ENCODE data around the gene RBL2.
"Not testable (repeated sequence)": the region's sequence is repeated elsewhere in the genome, so short reads cannot be mapped to it uniquely, and the experiment has no call there.

The RBL2 gene

DNA sequence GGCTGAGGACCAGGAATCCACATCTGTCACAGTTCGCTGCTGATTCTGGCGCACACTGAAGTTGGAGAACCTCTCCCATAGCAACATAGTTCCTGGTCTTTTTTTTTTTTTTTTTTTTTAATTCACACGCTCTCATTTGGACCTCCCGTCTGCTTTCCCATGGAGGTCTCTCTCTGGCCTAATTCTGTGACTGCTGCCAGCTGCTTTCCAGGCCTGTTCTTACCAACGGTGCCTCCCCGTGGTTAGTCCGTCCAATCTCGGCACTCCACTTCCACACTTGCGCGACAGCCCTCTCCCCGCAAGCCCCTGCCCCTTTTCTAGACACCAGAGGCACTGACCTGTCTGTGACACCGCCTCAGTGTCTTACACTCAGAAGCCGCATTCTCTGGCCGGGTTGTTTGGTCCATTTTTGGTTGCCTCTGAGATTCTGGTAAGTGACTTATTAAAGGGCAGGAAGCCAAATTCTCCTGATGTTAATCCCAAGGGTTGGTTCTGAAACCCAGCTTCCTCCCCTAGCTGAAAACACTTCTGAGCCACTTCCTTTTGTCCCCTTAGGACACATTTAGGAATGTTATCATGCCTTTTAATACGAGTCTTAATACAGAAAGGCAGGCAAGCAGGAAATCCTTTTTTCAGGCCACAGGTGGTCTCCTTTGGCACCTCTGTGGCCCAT, 69.9 kb downstream of the RBL2 start:
- in situ Hi-C loops (cut with HindIII; ENCODE audit: low sequenced_read_pairs), result no loop called here

DNA sequence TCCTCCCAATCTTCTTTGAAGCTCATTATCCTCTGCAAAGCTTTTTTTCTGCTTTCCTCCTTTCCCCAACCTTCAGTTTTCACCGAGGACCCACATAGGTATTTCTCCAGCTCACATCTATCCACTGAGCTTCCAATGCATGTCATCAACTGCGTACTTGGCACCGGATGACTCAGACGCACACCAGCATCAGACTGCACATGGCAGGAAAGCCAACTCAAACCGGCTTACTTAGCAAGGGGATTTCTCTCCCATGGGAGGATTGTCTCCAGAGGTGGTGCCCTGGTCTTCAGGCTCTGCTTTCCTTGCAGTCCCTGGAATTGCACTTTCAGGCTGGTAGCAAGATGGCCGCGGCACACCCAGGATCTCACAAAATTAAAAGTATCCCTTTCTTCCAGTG, 70.4 kb downstream of the RBL2 start:
- in situ Hi-C loops (cut with HindIII; ENCODE audit: low sequenced_read_pairs), result loop anchor here (5.0 kb wide), 1 partner anchor 212 kb away; no protein-coding TSS in a partner anchor

GRCh38 chr16:53506254-53506653, 72.0 kb downstream of the RBL2 start:
- in situ Hi-C loops (cut with HindIII; ENCODE audit: low sequenced_read_pairs), result loop anchor here (5.0 kb wide), 1 partner anchor 214 kb away; no protein-coding TSS in a partner anchor

DNA sequence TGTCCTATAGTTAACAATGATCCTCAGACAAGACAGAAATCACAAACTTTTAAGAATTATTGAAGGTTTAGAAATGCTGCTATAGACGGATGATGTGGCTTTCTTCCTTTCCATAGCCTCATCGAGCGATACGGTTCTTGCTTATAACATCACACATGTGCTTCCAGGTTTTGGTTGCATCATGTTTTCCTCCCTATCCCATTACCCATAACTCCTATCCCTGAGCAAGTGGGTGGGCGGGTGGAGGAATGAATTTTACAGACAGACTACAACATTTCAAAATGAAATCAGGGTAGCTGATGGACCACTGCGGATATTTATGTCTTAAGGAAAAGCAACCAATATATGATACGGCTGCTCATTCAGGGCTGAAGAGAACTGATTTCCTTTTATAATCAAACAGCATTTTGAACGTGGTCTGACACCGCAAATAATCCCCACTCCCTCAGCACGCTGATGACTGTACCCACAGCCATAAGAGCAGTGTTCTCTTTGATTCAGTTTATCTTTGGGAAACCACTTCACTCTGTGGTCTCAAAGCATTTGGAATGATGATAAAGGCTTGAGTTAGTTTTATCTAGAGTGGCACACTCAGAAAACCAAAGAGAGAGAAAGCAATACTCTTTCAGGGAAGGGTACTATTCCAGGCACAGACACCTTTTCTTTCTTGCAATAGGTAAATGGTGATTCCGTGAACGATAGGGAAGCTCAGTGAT, 73.4 kb downstream of the RBL2 start:
- in situ Hi-C loops (cut with HindIII; ENCODE audit: low sequenced_read_pairs), result loop anchor here (5.0 kb wide), 1 partner anchor 215 kb away; no protein-coding TSS in a partner anchor

GRCh38 chr16:53509906-53510703, 75.8 kb downstream of the RBL2 start:
- in situ Hi-C loops (cut with HindIII; ENCODE audit: low sequenced_read_pairs), result loop anchor here (5.0 kb wide), 1 partner anchor 218 kb away; no protein-coding TSS in a partner anchor

DNA sequence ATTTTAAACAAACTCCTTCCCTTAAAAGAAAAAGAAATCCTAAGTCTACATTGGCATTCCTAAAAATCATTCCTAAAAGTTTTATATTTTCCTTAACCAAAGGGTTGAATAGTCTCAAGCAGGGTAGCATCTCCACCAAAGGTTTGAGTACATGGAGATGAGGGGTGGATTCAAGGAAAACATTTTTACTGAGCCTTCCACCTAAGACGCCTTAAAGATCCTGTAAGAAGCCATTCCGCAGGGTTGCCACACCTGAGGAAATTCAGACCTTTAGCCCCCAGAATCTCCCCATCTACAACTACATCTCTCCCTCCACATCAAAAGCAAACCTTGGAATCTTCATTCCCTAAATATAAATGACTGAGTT, 76.4 kb downstream of the RBL2 start:
- in situ Hi-C loops (cut with HindIII; ENCODE audit: low sequenced_read_pairs), result no loop called here

DNA sequence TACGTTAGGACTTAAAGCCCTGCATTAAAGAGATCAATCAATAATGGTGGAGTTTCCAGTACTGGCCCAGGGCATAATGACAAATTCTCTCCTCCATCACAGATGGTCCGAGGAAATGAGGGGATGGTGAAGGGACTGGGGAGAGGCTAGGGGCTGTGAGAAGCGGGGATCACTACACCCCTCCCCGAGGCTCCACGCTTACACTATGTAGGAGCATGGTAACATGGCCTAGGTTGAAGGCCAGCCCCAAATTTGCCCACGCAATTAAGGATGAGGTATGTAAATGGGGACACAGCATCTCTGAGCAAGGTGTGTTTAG, 76.8 kb downstream of the RBL2 start:
- in situ Hi-C loops (cut with HindIII; ENCODE audit: low sequenced_read_pairs), result no loop called here

DNA sequence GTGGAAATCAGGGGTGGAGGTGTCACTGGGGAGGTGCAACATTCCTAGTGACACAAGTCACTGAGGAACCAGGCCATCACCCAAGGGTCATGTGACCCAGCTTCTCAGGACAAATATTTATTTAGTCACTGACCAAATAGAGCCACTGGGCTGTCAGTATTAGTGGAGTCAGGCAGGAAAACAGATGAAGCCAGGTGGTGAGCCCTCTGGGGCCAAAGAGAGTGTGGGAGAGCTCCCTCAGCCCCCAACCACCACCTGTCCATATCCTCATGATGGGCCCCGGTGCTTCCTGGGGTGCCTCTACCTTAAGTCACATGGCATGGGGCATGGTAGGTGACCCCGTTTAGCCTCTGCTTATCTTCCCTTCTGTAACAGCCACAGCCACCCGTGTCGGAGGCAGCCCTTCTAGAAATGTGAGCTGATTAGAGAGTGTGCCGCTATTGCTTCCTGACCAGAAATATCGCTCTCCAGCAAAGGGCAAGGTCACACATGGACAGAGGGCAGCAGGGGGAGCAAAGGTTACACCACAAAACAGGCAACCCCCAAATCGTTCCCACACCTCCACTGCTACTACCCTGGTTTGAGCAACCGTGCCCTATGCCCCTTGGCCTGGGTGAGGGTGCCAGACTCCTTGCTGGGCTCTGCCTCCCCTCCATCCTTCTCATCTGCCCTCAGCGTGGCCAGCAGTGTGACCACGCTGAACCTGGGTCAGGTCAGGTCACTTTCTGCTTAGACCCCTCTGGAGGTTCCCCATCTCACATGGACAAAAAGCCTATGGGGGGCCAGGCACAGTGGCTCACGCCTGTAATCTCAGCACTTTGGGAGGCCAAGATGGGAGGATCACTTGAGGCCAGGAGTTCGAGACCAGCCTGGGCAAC, 77.4 kb downstream of the RBL2 start:
- in situ Hi-C loops (cut with HindIII; ENCODE audit: low sequenced_read_pairs), result no loop called here

GRCh38 chr16:53512795-53513194, 78.5 kb downstream of the RBL2 start:
- in situ Hi-C loops (cut with HindIII; ENCODE audit: low sequenced_read_pairs), result not testable (repeated sequence)

DNA sequence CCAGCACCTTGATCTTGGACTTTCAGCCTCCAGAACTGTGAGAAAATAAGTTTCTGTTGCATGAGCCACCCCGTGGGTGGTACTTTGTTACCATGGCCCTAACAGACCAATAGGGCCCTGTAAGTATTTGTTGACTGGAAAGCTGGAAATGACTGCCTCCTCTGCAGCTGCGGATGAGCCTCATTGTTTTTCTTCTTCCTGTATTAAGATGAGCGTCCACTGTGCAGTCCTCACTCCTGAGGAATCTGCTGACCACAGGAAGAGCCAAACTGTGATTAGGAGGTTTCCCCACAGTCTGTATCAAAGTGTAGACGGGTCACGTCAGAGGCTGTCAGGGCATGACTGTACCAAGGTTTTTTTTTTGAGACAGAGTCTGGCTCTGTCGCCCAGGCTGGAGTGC, 81.0 kb downstream of the RBL2 start:
- in situ Hi-C loops (cut with HindIII; ENCODE audit: low sequenced_read_pairs), result no loop called here

- in situ Hi-C loops (cut with HindIII; ENCODE audit: low sequenced_read_pairs), result no loop called here
Observed at GRCh38 chr16:53515811-53516210, 81.5 kb downstream of the RBL2 start.

DNA sequence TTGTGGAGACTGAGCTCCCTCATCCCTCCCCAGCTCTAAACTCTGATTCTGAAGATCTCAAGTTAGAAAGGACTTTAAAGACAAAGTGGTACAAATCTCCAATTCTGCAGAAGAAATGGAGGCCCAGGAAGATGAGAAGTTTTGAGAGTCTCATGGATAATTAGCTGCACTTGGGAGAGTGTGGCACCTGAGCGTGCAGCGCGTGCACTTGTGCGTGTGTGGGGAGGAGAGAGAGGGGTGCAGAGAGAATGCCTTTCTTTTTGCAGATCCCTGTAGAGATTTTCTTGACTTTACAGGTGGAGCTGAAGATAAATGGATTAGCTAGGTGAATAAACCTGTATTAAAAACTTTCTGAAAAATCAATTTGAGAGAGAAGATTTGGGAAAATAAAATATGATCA, 83.6 kb downstream of the RBL2 start:
- in situ Hi-C loops (cut with HindIII; ENCODE audit: low sequenced_read_pairs), result no loop called here

DNA sequence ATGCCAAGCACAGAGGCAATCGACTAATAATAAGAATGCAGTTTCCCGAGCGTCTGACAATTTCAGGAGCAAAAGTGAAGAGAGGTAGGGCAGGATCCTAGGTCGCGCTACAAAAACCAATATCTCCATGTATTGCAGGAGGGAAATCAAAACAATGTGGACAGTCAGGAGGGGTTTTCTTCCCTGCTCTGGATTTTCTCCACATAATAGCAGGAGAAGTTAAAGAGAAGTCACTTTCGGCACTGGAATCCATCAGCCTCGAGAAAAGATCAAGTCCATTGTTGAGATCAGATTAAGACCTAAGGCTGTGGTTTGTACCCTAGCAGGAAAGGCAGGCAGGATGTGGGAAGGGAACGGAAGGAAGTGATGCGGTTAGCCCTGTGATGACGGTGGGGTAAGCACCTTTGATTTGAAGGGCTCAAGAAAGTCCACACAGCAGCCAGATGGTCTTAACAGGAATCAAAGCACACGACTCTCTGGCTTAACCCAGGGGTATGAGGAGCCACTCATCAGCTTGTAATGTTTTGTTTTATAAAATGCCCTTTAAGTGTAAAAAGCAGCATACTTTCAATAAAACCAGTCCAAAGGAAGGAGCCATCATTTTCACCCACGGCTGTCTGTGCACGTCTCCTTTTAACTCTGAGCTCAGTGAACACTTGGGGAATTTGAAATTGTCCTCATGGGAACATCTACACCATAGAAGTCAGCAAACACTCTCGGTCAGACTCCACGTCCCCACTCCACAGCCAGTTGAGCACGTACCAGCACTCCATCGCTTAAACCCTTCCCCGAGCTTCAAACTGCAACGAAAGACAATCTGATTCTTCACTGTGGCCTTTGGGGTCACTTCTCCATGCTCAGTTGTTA, 84.5 kb downstream of the RBL2 start:
- in situ Hi-C loops (cut with HindIII; ENCODE audit: low sequenced_read_pairs), result no loop called here

DNA sequence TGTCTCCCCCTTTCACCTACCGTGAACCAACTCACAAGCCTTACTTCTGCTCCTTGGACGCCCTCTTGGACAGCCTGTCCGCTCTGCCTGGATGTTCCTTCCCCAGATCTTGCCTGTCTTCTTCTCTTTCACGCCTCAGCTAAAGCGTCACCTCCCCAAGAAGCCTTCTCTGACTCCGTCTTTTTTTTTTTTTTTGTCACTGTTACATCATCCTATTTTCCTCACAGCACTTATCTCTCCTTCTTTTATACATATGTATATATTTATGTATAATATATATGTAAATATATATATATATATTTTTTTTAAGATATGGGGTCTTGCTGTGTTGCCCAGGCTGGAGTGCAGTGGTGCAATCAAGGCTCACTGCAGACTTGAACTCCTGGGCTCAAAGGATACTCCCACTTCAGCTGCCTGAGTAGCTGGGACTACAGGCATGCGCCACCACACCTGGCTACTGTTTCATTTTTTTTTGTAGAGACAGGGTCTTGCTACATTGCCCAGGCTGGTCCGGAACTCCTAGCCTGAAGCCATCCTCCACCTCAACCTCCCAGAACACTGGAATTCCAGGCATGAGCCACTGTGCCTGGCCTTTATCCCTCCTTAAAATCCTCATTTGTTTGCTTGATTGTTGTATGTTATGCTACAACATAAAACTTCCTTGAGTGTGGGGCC, 85.3 kb downstream of the RBL2 start:
- in situ Hi-C loops (cut with HindIII; ENCODE audit: low sequenced_read_pairs), result no loop called here

- in situ Hi-C loops (cut with HindIII; ENCODE audit: low sequenced_read_pairs), result no loop called here
Observed at GRCh38 chr16:53523126-53523804, 89.0 kb downstream of the RBL2 start.

DNA sequence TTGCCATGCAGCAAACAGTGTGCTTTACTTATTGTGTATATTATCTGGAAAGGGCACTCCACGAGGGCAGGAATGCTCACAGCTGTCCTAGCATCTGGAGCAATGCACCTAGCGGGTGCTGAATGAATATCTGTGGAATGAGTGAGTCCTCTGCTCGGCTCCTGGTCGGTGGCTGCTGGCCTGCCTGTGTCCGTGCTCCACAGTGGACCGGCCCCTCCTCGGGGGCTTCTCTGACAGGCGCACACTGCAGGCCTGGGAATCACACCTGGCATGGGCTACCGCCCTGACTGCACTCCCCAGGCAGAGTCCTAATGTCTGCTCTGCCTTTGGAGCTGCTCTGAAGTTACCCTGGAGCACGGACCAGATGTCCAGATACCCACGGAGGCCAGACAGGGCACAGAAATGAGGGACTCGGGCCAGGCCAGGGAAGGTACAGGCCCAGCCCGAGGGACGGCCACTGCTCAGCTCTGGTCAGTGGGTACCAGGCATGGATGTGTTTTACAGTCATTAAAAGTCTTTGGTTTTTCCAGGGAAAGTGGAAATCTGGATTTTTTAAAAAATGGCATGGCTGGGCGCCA, 89.8 kb downstream of the RBL2 start:
- in situ Hi-C loops (cut with HindIII; ENCODE audit: low sequenced_read_pairs), result no loop called here

- in situ Hi-C loops (cut with HindIII; ENCODE audit: low sequenced_read_pairs), result loop anchor here (5.0 kb wide), 1 partner anchor 41 kb away; no protein-coding TSS in a partner anchor
Observed at GRCh38 chr16:53528797-53529196, 94.5 kb downstream of the RBL2 start.

- in situ Hi-C loops (cut with HindIII; ENCODE audit: low sequenced_read_pairs), result loop anchor here (5.0 kb wide), 1 partner anchor 42 kb away; no protein-coding TSS in a partner anchor
Observed at GRCh38 chr16:53529513-53529912, 95.2 kb downstream of the RBL2 start.
